SK-N-SH treated with all-trans-retinoic acid at 6 μM for 48 hours (cell line): ENCODE measurements around the gene MYL6.

Source experiments
- ARNTL ChIP-seq: fragments of 450-650 bp; formaldehyde crosslinking; IDR thresholded peaks from 2 replicates; pipeline ENCODE4 v1.5.0; 2020; ENCODE audit warnings: low read depth, mild to moderate bottlenecking, moderate library complexity, borderline replicate concordance
- CREB5 ChIP-seq: fragments of 250-450 bp; sonication (Bioruptor Pico); IDR thresholded peaks from 2 replicates; pipeline ENCODE4 v1.5.1; 2020; ENCODE audit warnings: low read depth, mild to moderate bottlenecking, moderate library complexity
- ESRRG ChIP-seq: fragments of 250-450 bp; sonication (Bioruptor Pico); IDR thresholded peaks from 2 replicates; pipeline ENCODE4 v1.6.1; 2021; ENCODE audit warnings: mild to moderate bottlenecking
- RARB ChIP-seq: fragments of 250-450 bp; sonication (Bioruptor Pico); IDR thresholded peaks from 2 replicates; pipeline ENCODE4 v1.8.0; 2021; ENCODE audit warnings: mild to moderate bottlenecking, moderate library complexity
- SNAI2 ChIP-seq: fragments of 250-450 bp; sonication (Bioruptor Pico); IDR thresholded peaks from 2 replicates; pipeline ENCODE4 v1.5.0; 2020; ENCODE audit warnings: mild to moderate bottlenecking, moderate library complexity
- TCF4 ChIP-seq: fragments of 250-450 bp; sonication (Bioruptor Pico); IDR thresholded peaks from 2 replicates; pipeline ENCODE4 v1.8.0; 2021; ENCODE audit warnings: mild to moderate bottlenecking, moderate library complexity, borderline replicate concordance
- TSHZ2 ChIP-seq: fragments of 250-450 bp; sonication (Bioruptor Pico); IDR thresholded peaks from 2 replicates; pipeline ENCODE4 v1.5.0; 2020; ENCODE audit warnings: mild to moderate bottlenecking, moderate library complexity
- ZC3H10 ChIP-seq: fragments of 250-450 bp; sonication (Bioruptor Pico); IDR thresholded peaks from 2 replicates; pipeline ENCODE4 v1.5.1; 2021; ENCODE audit warnings: mild to moderate bottlenecking, moderate library complexity
- ZFP3 ChIP-seq: fragments of 250-450 bp; sonication (Bioruptor Pico); IDR thresholded peaks from 2 replicates; pipeline ENCODE4 v1.5.0; 2020; ENCODE audit warnings: mild to moderate bottlenecking, moderate library complexity
- ZNF565 ChIP-seq: fragments of 450-650 bp; formaldehyde crosslinking; conservative IDR thresholded peaks from 2 replicates; pipeline ENCODE4 v1.5.0; 2020; ENCODE audit warnings: low read depth, mild to moderate bottlenecking, moderate library complexity
- TF ChIP-seq, protein P1 (sequence below): fragments of 250-450 bp; sonication (Bioruptor Pico); IDR thresholded peaks from 2 replicates; pipeline ENCODE4 v1.8.0; 2021; ENCODE audit warnings: low read depth, mild to moderate bottlenecking, moderate library complexity, borderline replicate concordance
- TF ChIP-seq, protein P2 (sequence below): fragments of 250-450 bp; sonication (Bioruptor Pico); IDR thresholded peaks from 2 replicates; pipeline ENCODE4 v1.8.0; 2020; ENCODE audit warnings: mild to moderate bottlenecking, moderate library complexity, borderline replicate concordance

GRCh38 chr12:56202366-56202765 is 44.2 kb downstream of the MYL6 start:
- no peak for TF ChIP-seq ZNF565
- TF ChIP-seq, protein P1, sequence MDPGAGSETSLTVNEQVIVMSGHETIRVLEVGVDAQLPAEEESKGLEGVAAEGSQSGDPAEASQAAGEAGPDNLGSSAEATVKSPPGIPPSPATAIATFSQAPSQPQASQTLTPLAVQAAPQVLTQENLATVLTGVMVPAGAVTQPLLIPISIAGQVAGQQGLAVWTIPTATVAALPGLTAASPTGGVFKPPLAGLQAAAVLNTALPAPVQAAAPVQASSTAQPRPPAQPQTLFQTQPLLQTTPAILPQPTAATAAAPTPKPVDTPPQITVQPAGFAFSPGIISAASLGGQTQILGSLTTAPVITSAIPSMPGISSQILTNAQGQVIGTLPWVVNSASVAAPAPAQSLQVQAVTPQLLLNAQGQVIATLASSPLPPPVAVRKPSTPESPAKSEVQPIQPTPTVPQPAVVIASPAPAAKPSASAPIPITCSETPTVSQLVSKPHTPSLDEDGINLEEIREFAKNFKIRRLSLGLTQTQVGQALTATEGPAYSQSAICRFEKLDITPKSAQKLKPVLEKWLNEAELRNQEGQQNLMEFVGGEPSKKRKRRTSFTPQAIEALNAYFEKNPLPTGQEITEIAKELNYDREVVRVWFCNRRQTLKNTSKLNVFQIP, result no peak
- no peak for TF ChIP-seq ZFP3 (CRISPR knock-in tag)
- TF ChIP-seq ARNTL (CRISPR knock-in tag), result no peak
- TF ChIP-seq ESRRG, result 0 out of 2 replicates have a peak, but pooled peaks have one; percentile 23
- TF ChIP-seq CREB5 (CRISPR knock-in tag), result no peak
- TF ChIP-seq RARB, result no peak
- no peak for TF ChIP-seq TSHZ2
- TF ChIP-seq ZC3H10 (CRISPR knock-in tag), result no peak
- no peak for TF ChIP-seq TCF4 (CRISPR knock-in tag)
- TF ChIP-seq, protein P2, sequence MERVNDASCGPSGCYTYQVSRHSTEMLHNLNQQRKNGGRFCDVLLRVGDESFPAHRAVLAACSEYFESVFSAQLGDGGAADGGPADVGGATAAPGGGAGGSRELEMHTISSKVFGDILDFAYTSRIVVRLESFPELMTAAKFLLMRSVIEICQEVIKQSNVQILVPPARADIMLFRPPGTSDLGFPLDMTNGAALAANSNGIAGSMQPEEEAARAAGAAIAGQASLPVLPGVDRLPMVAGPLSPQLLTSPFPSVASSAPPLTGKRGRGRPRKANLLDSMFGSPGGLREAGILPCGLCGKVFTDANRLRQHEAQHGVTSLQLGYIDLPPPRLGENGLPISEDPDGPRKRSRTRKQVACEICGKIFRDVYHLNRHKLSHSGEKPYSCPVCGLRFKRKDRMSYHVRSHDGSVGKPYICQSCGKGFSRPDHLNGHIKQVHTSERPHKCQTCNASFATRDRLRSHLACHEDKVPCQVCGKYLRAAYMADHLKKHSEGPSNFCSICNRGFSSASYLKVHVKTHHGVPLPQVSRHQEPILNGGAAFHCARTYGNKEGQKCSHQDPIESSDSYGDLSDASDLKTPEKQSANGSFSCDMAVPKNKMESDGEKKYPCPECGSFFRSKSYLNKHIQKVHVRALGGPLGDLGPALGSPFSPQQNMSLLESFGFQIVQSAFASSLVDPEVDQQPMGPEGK (CRISPR knock-in tag), result no peak
- TF ChIP-seq SNAI2, result no peak
